Esophagus squamous epithelium (tissue), 5 donors: ENCODE results near the gene ANKAR. TPM values are rescaled to one million over a fixed set of nuclear protein-coding genes. Genes with fewer than 3 reads are reported as not detected.
"Not testable (repeated sequence)": the region's sequence is repeated elsewhere in the genome, so short reads cannot be mapped to it uniquely, and the experiment has no call there.

Source experiments
- DNase-seq: peaks from one replicate; lab custom pipeline; 2025; lab: John Stamatoyannopoulos, UW
- H3K27ac ChIP-seq, 4 donors: fragments of 200-600 bp; sonication (generic); one replicate each; pipeline ENCODE4 v1.5.1; 2016 to 2019; ENCODE audit warnings: mild to moderate bottlenecking in 1 of 4
- H3K27me3 ChIP-seq, 4 donors: fragments of 200-600 bp; sonication (generic); 1 replicate in 3 of 4; 2 replicates in 1 of 4; pipeline versions ENCODE4 v1.5.1 to v1.6.0; 2017 to 2021; ENCODE audit warnings: antibody characterized with exemption in 1 of 4
- H3K36me3 ChIP-seq, 3 donors: fragments of 200-600 bp; sonication (generic); one replicate each; pipeline ENCODE4 v1.5.1; 2016 to 2019
- H3K4me1 ChIP-seq, 3 donors: fragments of 200-600 bp; sonication (generic); one replicate each; pipeline ENCODE4 v1.5.1; 2017 to 2019
- H3K4me3 ChIP-seq, 4 donors: fragments of 200-600 bp; sonication (generic); 1 replicate in 3 of 4; 2 replicates in 1 of 4; pipeline ENCODE4 v1.5.1; 2016 to 2019; ENCODE audit warnings: mild to moderate bottlenecking in 2 of 4, moderate library complexity in 1 of 4
- H3K9me3 ChIP-seq, 3 donors: fragments of 200-600 bp; sonication (generic); one replicate each; pipeline ENCODE4 v1.5.1; 2016 to 2019
- POLR2A ChIP-seq, 4 donors: fragments of 450-650 bp; IDR thresholded peaks; one replicate each; pipeline ENCODE4 v1.6.1; 2017; ENCODE audit warnings: antibody characterized with exemption in 4 of 4, mild to moderate bottlenecking in 4 of 4, moderate library complexity in 3 of 4
- WGBS, 2 donors: methylation state at CpG; one replicate each; pipeline ENCODE4 v1.1.5; 2018; 5-methylcytosine and 5-hydroxymethylcytosine counted together
- intact Hi-C: fragments of 100-400 bp; cut with DNase I; formaldehyde crosslinking; loops from one replicate; pipeline ENCODE4 v1.15.0; 2022
- total RNA-seq, 4 donors: library from RNA; depleted of rRNA; stranded (reverse); fragments of >200 nt; gene quantifications; one replicate each; pipeline ENCODE4 v1.1.0, GENCODE V29; 2016
- TF ChIP-seq, protein P1 (sequence below), 6 experiments: fragments of 450-650 bp in 4 of 6; fragments of 200-600 bp in 2 of 6; sonication (generic) in 2 of 6; IDR thresholded peaks; one replicate each; pipeline ENCODE4 v1.5.1; 2016 to 2019; ENCODE audit warnings: antibody characterized with exemption in 6 of 6, mild to moderate bottlenecking in 4 of 6, moderate library complexity in 4 of 6
- donor health status: DM: yes; HTN: yes; CAD: no.

Gene ANKAR
- total RNA-seq, 4 donors from 2014 or later = 1.4 to 10.7 (median 1.9) TPM

GRCh38 chr2:189684811-189685210, 10.3 kb downstream of the ANKAR start:
- Histone ChIP-seq H3K4me3 (no peak overlapping the region), H3K27ac (no peak overlapping the region), H3K27me3 (no peaks in the 10 kb centered on the region), H3K4me1 (peaks cover 0 to 15% (median 0%) of the 10 kb centered on the region in 3 donors), H3K9me3 (no peaks in the 10 kb centered on the region), H3K36me3 (peaks cover 0 to 2% (median 0%) of the 10 kb centered on the region in 3 donors)
- 61 to 75% methylated on average over 1 of the region's 1 CpG for WGBS, 2 donors
- DNase-seq = no peak
- intact Hi-C loops = no loop called here
- TF ChIP-seq, protein P1, sequence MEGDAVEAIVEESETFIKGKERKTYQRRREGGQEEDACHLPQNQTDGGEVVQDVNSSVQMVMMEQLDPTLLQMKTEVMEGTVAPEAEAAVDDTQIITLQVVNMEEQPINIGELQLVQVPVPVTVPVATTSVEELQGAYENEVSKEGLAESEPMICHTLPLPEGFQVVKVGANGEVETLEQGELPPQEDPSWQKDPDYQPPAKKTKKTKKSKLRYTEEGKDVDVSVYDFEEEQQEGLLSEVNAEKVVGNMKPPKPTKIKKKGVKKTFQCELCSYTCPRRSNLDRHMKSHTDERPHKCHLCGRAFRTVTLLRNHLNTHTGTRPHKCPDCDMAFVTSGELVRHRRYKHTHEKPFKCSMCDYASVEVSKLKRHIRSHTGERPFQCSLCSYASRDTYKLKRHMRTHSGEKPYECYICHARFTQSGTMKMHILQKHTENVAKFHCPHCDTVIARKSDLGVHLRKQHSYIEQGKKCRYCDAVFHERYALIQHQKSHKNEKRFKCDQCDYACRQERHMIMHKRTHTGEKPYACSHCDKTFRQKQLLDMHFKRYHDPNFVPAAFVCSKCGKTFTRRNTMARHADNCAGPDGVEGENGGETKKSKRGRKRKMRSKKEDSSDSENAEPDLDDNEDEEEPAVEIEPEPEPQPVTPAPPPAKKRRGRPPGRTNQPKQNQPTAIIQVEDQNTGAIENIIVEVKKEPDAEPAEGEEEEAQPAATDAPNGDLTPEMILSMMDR (IDR thresholded peaks at IDR 0.05) = no peak
- no peak for TF ChIP-seq POLR2A (IDR thresholded peaks at IDR 0.05)

DNA sequence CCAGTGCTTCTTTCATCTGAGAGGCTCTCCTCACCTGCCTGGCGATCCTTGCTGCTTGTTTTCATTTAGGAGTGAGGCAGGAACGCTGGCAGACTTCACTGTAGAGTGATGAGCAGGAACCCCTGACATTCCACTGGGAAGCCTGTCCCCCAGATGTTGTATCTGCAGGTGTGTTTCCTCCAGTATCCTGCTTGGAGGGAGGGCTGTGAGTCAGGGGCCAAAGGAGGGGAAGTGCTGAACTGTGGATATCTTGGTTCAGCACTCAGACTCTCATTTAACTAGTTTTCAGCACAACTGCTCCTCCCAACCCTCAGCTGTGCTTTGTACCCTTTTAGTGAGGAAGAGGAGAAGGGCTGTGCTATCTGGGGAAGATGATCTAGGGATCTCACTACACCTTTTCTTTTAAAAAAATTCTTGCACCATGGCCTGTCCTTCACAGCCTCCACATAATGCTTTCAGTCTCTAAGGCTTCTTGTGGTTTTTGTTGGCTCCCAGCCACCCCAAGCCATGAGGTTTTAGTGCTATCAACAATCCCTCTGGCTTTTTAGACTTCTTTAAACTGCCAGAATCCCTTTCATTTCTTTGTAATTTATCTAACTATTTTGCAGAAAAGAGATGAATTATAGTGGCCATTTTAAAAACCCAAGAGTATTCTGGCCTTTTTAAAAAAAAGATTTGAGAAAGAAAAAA, 11.2 kb downstream of the ANKAR start:
- peaks cover 0 to 15% (median 0%) of the 10 kb centered on the region in 3 donors for H3K4me1 ChIP-seq
- 76 to 79% methylated on average over 2 of the region's 2 CpGs for WGBS, 2 donors
- intact Hi-C loops = no loop called here
- no peak overlapping the region for H3K4me3 ChIP-seq
- TF ChIP-seq, protein P1 (IDR thresholded peaks at IDR 0.05) = no peak
- TF ChIP-seq POLR2A (IDR thresholded peaks at IDR 0.05) = no peak
- DNase-seq = no peak
- H3K9me3 ChIP-seq = no peaks in the 10 kb centered on the region
- H3K36me3 ChIP-seq = peaks cover 0 to 11% (median 0%) of the 10 kb centered on the region in 3 donors
- H3K27ac ChIP-seq = no peak overlapping the region
- no peaks in the 10 kb centered on the region for H3K27me3 ChIP-seq

GRCh38 chr2:189687796-189688195, 13.3 kb downstream of the ANKAR start:
- H3K4me1 ChIP-seq, H3K27ac ChIP-seq, H3K4me3 ChIP-seq, H3K9me3 ChIP-seq, DNase-seq, intact Hi-C loops, H3K27me3 ChIP-seq: not testable (repeated sequence)
- 88 to 89% methylated on average over 1 of the region's 1 CpG for WGBS, 2 donors
- peaks cover 0 to 18% (median 0%) of the 10 kb centered on the region in 3 donors for H3K36me3 ChIP-seq

DNA sequence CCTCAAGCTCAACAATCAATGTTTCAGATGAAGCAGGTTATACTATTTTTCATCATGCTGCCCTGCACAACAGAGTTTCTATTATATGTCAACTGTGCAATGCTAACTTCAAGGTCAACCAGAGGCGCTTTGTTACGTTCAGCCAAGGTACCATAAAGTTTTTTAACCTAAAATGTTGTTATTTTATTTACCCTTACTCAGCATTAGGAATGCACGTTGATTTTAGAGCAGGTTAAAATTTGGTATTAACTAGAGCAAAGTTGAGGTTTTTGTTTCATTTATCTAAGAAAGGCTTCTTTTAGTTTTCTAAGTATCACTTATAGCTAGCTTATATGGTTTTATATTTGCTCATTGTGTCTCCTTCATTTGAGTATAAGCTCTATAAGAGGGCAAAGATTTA, 21.8 kb downstream of the ANKAR start:
- TF ChIP-seq, protein P1 (IDR thresholded peaks at IDR 0.05) = no peak
- TF ChIP-seq POLR2A (IDR thresholded peaks at IDR 0.05) = no peak
- DNase-seq = no peak
- H3K36me3 ChIP-seq = peaks cover 0 to 21% (median 0%) of the 10 kb centered on the region in 3 donors
- H3K9me3 ChIP-seq = no peaks in the 10 kb centered on the region
- no peak overlapping the region for H3K27ac ChIP-seq
- no peaks in the 10 kb centered on the region for H3K4me1 ChIP-seq
- intact Hi-C loops = no loop called here
- no peak overlapping the region for H3K4me3 ChIP-seq
- H3K27me3 ChIP-seq = no peaks in the 10 kb centered on the region
- 87 to 90% methylated on average over 3 of the region's 3 CpGs for WGBS, 2 donors

DNA sequence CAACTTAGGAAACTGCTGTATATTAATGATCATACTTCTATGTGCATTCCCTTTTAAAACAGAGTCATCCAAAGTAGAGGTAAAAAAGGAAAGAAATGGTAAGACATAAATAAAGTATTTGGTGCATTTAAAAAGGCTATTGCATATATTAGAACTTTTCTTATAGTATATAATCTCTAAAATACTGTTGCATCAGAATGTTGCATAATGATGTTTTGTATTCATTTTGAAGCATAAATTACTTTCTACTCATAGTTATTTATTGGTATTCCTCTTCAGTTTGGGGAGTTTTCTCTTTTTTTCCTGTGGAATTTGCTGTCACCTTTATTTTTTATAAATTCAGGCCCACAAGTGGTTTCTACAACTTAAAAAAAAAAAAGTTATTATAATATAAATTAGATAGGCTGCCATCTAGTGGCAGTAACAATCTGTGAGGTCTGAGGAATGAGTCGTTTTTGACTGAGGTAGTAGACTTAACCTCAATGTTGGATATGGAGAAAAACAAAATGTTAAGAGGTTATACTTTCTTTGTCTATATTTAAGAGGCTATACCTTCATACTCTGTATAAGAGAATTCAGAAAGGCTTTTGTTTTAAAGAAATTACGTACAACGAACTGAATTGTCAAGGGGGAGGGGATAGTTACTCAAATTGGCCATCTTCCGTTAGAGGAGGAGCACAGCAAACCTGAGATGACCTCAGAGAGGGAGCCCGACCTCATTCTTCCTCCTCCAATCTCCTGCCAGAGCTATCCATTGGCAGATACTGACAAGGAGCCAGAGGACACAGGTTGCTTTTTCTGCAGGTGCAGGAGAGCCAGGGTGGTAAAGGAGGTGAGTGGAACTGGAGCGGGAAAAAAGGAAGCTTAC, 23.8 kb downstream of the ANKAR start:
- Histone ChIP-seq H3K36me3 (peaks cover 0 to 11% (median 0%) of the 10 kb centered on the region in 3 donors), H3K27me3 (no peaks in the 10 kb centered on the region), H3K4me1 (no peaks in the 10 kb centered on the region), H3K27ac (no peak overlapping the region), H3K9me3 (no peaks in the 10 kb centered on the region), H3K4me3 (no peak overlapping the region)
- intact Hi-C loops = no loop called here
- 29 to 48% methylated on average over 6 of the region's 6 CpGs for WGBS, 2 donors
- DNase-seq = no peak
- TF ChIP-seq POLR2A (IDR thresholded peaks at IDR 0.05) = no peak
- TF ChIP-seq, protein P1 (IDR thresholded peaks at IDR 0.05) = peak; percentile 18 to 63 (median 48)
